NCI-H1105 (cell line): ENCODE measurements around the gene CCNO.

Source experiments
- DNase-seq: peaks from one replicate; lab custom pipeline; 2025; lab: John Stamatoyannopoulos, UW

Gene CCNO, protein sequence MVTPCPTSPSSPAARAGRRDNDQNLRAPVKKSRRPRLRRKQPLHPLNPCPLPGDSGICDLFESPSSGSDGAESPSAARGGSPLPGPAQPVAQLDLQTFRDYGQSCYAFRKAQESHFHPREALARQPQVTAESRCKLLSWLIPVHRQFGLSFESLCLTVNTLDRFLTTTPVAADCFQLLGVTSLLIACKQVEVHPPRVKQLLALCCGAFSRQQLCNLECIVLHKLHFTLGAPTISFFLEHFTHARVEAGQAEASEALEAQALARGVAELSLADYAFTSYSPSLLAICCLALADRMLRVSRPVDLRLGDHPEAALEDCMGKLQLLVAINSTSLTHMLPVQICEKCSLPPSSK

DNA sequence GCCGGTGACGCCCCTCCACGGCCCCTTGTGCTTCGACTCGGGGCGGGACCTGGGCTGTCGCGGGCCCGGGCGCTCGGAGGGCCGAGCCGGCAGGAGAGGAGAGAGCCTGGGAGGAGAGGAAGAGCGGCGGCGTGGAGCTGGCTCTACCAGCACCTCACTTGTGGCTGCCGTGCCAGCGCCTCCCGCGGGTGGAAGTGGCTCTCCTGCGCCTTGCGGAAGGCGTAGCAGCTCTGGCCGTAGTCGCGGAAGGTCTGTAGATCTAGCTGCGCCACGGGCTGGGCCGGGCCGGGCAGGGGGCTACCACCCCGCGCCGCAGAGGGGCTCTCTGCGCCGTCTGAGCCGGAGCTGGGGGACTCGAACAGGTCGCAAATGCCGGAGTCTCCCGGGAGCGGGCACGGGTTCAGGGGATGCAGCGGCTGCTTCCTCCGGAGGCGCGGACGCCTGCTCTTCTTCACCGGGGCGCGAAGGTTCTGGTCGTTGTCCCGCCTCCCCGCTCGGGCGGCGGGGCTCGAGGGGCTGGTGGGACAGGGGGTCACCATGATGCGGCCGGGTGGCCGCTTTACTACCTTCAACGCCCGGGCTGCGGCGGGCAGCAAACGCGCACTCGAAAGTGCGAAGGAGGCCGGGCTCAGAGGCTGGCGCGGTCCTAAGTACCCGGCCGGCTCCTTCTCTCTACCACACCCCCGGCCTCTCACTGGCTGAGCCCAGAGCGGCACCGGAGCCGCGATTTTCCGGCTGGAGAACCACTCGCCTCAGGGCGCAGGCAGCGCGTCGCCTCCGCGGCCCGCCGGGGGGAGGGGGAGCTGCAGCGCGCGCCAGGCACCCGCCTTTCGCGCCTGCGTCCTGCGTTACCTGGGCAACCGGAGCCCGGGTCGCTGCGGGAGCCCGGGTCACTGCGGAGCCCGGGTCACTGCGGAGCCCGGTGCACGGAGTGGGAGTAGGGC is at the start of gene CCNO:
CCNO (minus strand) TSS at position 624 of the 944 bp plus-strand sequence; CDS start at position 539, 85 bp downstream.
- peak; percentile 77 for DNase-seq

DNA sequence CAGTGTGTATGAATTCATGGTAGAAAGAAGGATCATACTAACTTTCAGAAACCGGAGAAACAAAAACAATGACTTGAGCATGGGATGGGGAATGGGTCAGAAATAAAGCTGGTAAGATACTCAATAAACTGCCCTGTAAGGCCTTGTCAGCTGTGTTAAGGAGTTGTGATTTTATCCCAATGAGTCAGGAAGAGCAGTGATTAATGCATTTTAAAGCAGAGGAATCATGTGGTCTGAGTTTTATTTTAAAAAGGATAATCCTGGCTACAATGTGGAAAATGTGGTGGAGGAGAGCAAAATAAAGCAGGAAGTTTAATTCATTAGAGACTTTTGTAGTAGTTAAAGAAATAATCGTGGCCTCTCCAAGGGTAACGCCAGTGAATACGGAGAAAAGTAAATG is 45.4 kb upstream of the CCNO start:
- DNase-seq = no peak

DNA sequence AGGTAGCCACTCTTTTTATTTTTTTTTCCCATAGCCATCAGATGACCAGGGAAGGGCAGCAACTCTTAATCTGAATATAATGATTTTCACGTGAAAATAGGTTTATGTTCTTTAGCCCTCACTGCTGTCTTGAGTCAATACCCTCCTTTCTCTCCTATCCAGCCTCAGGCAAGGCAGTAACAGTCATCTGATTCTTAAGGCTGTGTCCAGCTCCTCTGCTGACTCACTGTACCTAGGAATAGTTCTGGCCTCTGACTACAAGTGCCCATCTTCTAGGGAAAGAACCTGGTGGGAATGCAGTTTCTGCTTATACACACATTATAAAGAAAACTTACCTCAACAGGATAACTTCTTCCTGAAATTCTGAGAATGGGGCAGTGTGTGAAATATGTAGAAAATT is 43.4 kb upstream of the CCNO start:
- DNase-seq = no peak

DNA sequence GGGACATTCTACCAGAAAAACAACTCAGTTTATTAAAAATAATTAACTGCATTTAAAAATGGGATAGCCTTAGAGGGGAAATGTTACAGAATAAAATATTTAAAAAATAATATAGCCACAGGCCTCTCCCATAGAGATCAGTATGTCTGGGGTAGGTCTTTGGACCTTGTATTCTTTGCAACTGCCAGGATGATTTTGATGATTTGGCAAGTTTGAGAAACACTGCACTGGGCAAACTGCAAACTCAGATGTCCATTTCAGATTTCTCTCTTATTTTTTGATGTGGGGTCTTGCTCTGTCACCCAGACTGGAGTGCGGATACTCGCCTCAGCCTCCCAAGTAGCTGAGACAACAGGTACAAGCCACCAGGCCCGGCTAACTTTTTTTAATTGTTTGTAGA is 24.9 kb upstream of the CCNO start:
- DNase-seq = no peak

DNA sequence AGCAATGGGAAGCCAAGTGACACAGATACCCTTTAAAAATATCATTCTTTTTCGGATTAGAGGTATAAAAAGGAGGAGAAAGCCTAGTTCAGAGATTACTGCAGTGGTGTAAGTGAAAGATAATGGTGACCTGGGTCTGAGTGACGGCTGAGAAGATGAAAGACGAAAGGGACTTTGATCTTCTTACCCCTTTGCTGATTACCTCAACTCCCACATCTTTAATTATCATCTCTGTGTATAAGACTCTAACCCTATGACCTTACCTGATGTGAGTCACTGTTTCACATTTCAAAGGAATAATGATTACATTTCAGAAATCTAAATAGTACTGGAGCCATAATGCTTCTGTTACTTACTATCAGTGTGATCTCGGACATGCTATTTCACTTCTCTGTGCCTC is 21.4 kb upstream of the CCNO start:
- DNase-seq = no peak

DNA sequence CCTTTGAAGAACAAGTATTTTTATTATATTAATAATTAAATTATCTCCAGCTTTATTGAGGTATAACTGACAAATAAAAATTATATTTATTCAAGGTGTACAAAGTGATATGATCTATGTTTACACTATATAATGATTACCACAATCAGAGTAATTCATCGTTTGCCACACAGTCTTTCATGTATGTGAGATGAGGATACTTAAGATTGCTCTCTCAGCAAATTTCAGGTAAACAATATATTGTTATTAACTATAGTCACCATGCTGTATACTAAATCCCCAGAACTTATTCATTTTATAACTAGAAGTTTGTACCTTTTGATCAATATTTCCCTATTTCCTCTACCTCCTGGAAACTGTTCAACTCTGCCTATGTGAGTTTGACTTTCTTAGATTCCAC is 16.7 kb upstream of the CCNO start:
- no peak for DNase-seq

DNA sequence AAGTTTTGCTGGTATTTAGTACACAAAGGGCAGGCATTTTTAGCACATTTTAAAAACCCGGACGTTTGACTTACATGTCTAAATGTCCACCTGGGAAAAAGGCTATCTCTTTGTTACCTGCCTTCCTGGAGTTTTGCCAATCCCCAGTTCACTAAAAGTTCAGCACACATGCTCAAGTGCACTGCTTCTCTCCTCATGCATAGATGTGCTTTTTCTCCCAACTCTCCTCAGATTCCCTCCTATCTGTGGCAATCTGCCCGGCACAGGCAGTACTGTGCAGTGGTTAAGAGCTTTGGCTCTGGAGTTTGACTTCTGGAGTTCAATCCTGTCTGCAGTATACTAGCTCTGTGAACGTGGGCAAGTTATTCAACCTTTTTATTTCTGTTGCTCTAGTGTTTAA is 8.3 kb upstream of the CCNO start:
- DNase-seq = peak; percentile 19

DNA sequence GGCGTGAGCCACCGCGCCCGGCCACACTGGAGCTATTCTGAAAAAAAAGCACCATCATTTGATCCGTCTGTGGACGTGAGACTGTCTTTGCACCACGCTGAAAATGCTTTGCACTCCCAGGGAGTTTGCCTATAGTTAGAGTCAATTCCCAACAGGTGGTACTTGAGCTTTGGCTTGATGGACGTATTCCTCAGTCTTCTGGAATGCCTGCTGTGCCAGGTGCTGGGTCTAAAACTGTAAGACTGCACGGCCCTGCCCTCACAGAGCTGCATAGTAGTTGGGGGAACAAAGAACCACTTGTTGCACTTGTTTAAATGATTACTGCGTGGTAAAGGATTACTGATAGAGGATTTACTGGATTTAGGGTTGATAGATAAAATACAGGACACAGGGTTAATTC is 3.4 kb upstream of the CCNO start:
- no peak for DNase-seq

DNA sequence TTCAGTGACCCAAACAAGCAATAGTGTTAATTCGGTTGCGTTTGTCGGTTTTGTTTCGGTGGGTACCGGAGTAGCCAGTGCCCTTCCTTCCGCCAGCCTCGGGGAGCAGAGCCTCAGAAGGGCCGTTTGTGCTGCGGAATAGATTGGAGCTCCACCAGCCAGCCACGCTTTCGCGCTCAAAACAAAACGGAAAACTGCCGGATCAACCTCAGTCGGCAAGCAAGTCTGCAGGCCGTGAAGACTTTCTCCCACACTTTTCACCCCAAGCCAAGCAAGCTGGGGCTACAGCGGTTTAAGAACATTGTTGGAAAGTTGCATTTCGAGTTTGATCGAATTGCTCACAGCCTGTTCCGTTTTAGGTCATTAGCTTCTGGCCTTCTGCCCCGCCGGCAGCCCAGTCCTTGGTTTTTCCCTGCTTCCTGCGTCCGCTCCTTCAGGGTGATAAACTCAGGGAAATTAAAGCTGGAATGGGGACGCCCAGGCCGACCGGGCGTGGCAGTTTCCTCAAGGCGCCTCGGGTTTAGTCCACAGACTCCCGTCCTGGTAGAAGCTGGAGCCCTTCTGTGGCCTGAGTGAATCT is 803 bp upstream of the CCNO start:
- peak; percentile 10 for DNase-seq

DNA sequence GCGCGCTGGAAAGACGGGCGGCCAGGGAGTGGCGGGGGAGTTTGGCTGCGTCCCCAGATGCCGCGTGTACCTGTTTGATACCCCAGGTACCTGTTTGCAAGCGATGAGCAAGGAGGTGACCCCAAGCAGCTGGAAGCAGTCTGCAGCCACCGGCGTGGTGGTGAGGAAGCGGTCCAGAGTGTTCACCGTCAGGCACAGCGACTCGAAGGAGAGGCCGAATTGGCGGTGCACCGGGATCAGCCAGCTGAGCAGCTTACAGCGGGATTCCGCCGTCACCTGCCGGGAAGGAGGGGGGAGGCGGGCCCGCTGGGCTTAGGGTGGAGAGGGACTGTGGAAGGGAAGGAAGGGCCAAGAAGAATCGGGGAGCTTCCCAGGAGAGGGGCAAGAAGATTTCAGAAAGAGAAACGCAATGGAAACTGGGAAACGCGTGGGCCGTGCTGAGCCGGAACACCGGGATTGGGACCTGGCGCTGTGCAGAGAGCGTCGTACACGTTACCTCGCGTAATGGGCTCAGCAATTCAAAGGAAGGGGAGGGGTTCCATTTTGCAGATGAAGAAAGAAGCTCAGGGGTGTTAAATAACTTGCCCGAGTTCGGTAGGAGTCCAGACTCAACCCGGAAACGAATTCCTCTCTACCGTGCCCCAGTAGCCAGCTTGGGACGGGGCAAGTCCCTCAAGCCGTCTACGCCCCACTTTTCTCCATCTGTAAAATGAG is 980 bp downstream of the CCNO start:
- DNase-seq = no peak

DNA sequence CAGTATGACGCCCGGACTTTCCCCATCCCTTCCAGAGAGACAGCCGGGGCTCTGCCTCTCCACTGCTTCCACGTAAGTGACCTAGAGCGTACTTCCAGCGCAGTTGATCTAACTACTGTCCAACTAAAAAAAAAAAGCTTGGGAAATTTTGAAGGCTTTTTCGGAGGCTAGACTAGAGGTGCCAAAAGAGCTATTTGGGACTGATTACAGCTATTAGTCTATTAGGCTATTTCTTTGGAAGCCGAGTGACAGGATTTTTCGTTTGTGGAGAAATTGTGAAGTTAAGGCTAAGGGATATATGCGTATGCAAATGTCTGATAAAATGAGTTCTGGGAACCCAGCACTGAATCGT is 1.5 kb downstream of the CCNO start:
- DNase-seq = no peak

DNA sequence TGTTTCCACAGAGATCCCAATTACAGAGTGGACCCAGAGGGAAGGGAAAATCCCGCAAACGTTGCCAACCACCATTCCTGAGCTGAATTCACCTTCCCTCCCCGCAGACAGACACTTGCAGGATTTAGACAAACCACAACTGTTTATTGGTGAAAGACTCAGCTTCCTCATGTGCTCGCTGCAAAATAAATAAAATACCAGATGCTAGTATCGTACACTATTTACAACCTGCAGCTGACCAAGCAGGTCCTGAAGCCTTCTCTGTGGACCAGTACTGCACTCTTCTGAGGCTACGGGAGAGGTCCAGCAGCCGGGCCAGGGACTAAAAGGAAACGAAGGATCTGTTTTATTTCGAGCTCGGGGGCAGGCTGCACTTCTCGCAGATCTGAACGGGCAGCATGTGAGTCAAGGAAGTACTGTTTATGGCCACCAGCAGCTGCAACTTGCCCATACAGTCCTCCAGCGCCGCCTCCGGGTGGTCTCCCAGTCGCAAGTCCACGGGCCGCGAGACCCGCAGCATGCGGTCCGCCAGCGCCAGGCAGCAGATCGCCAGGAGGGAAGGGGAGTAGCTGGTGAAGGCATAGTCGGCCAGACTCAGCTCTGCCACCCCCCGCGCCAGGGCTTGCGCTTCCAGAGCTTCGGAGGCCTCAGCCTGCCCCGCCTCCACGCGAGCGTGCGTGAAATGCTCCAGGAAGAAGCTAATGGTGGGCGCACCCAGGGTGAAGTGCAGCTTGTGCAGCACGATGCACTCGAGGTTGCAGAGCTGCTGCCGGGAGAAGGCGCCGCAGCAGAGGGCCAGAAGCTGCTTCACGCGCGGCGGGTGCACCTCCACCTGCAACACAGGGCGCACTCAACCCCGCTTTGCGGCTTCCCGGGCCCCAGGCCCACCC is 2.1 kb downstream of the CCNO start:
- no peak for DNase-seq

DNA sequence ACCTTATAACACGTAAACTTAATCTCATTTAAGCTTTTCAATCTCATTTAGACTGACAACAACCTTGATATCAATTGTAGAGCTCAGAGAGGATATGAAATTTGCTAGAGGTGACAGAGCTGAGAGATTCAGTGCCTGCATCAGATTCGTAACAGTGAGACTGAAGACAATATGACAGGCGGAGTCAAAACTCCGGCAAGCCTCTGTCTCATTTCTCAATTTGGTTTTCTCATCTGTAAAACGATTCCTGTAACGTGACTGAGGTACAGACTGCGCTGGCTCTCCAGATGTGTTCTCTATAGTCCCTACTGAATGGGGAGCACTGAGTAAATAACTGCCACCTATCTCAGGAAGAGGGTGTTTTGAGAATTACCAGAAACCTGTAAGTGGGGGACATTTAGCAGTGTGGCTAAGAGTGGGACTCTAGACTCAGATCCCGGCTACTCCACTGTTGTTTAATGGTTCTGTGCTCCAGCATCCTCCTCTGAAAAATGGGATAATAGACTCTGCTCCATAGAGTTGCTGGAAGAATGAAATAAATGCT is 3.2 kb downstream of the CCNO start:
- no peak for DNase-seq

DNA sequence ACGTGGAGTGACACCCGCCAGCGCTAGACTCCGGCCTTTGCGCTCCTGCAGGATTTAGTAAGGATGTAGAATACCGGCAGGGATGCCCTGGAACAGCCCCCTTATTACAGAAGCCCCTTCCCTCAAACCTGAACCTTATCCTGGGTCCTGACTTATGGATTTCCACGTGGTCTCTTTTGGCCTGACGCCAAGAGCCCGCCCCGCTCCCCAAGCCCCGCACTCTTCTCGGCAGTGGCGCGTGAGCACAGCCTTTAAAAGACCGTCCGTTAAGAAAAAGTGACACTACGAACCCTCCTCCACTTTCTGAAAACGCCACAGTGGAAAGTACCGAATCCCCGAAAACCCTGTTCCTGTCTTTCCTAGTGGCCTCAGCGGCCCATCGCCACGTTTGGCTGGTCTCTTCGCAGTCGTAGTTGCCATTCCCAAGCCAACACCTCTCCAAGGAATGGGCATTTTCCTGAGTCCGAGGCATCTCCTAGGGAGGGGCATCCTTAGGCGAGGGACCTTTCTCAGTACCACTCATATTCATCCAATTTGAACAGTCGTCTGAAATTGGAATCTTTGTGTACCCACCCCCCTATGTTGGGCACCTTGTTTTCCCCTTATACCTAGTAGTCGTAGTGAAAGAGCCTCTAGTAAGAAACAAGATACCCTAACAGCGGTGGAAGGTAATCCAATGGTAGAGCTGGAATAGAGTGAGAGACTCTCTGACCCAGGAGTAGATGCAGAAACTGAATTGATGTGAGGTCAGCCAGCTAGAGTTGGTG is 5.6 kb downstream of the CCNO start:
- DNase-seq = no peak

DNA sequence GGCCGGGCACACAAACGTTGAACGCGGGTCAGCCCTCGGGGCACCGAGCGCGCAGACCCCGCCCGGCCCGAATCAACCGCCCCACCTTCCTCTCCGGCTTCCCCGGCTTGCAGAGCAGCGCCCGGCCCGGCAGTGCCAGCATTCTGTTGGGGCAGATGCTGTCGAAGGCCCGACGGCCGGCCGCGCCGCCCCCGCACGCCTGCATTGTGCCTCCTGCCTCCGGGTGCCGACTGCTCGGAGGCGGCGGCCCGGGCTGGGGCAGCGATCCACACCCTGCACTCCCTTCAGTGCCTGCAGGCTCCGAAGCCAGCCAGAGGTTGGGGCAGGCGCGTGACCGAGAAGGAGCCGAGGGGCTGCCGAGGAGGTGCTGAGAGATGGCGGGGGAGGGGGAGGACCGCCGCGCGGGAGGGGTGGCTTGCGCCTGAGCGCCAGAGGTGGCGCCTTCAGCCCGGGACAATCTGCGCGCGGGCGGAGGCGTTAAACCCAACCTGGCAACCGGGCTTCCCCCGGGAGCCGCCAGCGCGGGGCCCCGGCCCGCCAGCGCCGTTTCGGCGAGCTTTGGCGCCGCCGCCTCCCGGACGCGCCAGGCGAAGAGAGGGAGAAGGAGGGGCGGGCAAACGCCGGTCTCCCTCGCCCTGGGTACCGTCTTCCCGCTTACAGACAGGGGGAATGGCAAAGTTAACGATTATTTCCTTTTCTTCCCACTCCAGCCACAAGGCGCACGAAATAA is 6.3 kb downstream of the CCNO start, which contains the start of gene MCIDAS:
MCIDAS (minus strand) TSS at position 382 of the 730 bp plus-strand sequence; CDS start at position 205, 177 bp downstream.
- peak; percentile 49 for DNase-seq

DNA sequence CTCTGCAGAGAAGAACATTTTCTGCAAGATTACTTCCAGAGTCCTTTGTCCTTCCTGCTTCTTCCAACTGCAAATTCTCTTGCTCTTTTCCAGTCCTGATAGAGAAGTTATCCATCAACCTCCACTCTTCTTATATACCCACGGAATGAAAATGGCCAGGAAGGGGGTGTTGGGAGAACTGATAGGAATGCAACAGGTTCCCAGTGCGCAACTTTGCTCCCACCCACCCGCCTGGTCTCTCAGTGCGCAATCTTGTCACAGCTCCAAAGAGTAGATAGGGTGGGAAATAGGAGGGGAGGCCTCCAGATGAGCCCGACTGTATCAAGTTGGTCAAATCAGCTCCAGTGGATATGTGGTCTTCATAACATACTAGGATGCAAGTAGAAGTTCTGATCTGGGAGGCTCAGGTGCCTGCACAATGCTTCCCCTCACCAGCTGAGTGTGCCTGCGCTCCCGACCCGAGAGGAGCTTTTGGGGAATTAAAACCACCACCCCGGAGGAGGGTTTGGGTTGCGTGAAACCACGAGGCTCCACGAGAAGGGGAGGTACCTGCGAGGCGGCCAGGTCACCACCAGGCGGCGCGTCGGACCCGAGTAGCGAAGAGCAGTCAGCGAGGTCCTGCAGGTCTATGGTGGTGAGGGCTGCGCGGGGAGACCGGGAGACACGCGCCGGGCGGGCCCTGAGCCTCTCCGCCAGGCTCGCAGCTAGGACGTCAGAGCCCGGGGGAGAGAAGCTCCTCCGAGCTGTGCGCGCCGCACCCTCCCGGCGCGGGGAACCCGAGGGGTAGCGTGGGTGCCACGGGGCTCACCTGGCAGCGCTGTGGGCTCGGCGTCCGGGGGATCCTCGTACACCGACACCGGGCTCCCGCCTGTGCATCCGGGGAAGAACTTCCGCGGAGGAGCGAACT is 7.1 kb downstream of the CCNO start:
- peak; percentile 70 for DNase-seq

DNA sequence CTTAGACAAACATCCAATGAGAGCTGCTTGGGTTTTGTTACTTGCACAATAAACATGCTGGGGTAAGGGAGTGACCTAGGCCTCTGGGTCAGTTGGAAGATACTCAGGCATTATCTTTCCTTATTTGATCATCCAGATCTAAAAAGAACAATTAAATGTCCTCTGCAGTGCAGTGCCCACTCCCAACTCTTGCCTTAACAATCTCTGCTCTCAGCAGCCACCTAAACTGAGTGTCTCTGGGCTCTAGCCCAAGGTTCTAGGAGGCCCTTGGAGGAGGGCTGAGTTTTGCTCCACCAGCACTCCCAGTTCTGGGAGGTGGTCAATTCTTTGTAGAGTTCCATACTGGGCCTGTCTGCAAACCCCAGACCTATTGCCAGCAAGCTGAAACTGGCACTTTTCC is 8.1 kb downstream of the CCNO start:
- DNase-seq = no peak

DNA sequence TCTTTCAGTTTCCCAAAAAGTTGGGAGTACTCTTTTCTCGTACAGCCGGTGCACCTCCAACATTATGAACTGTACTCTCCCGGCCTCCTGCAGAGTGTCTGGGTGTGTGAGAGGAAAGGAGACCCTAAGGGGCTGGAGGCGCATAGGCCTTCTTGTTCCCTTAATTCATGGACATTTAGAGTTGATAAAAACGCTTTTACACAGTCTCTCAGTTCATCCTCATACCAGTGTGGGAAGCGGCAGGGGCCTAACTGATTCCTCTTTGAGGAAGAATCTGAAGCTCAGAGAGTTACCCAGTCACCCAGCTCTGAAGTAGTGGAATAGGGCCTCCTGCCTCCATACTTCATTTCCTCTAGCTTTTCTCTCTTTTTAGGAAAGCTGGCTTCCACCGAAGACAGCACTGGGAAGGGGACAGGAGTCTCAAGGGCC is 9.6 kb downstream of the CCNO start:
- no peak for DNase-seq
